Measurements from ENCODE around the gene PTPRD.
"Not testable (repeated sequence)": the region's sequence is repeated elsewhere in the genome, so short reads cannot be mapped to it uniquely, and the experiment has no call there.

Gene PTPRD

DNA sequence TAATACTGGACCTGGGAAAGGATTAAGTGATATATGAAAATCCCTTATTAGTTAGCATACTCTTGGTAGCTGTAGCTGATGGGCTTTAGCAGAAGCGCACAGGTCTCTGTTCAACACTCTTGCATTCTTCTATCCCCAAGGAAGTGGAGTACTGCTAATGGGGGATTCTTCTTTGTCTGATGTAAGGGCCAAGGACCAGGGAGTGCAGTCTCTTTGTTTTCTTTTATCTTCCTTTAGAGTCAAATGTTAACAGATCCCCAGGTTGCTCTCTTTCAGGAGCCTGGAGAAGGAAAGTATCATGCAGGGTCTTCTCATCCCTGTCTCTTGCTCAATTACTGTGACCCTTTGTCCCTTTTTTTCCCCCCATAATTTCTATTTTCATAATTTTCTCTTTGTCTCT, 1666.3 kb downstream of the PTPRD start:
- DNase-seq, result no peak

DNA sequence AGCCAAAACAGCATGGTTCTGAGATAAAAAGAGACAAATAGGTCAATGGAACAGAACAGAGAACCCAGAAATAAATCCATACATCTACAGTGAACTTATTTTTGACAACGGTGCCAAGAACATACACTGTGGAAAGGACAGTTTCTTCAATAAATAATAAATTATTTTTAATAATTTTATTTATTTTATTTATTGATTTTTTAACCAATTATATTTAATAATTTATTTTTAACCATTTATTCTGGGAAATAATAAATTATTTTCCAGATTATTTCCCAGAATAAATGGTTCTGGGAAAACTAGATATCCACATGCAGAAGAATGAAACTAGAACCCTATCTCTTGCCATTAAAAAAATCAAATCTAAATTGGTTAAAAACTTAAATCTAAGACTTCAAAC, 1669.4 kb downstream of the PTPRD start:
- no peak for DNase-seq

DNA sequence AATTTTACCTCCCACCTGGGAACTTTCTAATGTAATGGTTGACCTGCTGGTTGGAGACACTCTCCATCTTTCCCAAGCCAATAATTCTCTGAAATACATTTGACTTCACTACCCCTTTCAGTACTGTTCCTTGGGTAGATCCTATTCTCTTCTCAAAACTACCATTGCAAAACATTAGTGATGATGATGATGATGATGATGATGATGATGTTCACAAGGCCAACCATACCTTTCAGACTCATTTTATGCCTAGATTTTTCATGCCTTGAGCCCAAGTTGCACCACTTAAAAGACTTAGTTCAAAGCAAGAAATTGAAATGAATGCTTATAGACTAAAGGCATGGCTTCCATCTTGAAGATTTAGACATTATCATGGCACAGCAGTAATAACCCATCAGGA, 1672.2 kb downstream of the PTPRD start:
- no peak for DNase-seq

DNA sequence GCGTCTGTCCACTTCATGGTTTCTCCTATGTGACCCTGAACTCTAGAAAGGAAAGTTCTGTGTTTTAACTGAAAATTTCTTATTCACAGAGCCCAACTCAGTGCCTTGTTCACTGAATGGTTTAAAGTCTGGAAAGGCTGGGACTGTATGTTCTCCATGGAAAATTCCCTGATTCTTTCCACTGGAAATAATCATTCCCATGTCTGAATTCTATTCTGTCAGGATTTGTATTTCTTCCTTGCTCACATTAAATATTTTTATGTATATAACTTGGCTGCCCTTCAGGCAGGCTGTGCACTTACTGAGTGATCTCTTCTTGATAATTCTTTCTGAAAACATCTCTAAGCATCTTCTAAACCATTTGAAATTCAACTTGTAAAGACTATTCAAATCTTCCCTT, 1686.3 kb downstream of the PTPRD start:
- DNase-seq, result no peak

DNA sequence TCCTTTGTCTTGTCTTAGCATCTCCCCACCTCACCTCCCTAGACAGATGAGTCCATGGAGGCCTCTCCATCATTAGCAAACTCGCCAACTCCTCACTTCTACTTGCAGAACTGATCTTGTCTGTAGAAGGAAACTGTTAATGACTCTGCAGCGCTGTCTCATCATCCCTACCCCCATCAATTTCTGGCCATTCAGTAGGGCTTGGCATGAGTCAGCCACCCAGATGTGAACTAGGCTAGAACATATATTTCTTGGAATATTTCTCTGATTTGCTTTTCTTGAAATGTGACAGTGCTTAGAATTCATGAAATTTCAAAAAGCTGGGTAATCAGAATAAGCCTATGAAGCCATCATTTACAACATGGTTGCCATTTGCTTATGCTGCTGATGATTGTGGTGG, 1688.2 kb downstream of the PTPRD start:
- DNase-seq, result no peak

DNA sequence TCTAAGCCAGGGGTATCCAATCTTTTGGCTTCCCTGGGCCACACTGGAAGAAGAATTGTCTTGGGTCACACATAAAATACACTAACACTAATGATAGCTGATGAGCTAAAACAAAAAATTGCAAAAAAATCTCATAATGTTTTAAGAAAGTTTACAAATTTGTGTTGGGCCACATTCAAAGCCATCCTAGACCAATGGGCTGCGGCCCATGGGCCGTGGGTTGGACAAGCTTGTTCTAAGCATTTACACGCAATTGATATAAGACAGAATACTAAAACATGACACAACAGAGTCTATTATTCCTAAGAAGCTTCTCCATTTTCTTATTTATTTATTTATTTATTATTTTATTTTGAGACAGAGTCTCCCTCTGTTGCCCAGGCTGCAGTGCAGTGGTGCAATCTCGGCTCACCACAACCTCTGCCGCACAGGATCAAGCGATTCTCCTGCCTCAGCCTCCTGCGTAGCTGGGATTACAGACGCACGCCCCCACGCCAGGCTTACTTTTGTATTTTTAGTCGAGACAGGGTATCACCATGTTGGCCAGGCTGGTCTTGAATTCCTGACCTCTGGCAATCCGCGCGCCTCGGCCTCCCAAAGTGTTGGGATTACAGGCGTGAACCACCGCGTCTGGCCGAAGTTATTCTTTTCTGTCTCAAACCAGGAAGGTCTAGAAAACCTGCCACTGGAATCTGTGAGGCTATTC, 1692.2 kb downstream of the PTPRD start:
- not testable (repeated sequence) for DNase-seq

DNA sequence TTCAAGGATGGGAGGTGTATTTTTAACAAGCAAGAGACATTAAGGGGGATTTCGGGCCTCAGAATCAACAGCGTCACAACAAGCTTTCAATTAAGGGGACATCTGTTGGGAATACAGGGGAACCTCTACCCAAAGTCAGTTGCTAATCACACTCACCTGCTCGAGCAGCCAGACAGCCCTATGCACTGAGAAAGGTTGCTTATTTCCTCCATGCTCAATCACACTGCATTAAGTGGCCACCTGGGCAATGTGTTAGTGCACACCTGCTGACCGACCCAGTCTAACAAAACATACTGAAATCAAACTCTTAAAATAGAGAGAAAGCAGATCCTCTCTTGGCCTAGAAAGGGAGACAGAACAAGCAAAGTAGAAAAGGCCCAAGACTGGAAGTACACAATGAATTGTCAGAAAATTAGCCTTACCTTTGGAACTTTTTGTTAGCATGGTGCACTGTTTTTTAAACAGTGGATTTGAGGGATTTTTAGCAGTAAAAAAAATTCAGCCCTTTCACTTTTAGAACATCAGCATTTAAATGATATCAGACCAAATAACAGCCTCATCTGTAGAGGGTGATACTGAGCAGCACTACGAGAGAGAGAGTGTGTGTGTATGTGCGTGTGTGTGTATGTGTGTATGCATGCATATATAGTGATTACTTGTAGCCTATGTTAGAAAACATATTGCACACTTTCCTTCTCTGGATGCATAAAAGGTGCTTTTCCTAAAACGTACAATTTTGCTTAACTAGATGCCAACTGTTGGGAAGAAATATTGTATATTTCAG, 1694.7 kb downstream of the PTPRD start:
- DNase-seq, result peak; percentile 15

DNA sequence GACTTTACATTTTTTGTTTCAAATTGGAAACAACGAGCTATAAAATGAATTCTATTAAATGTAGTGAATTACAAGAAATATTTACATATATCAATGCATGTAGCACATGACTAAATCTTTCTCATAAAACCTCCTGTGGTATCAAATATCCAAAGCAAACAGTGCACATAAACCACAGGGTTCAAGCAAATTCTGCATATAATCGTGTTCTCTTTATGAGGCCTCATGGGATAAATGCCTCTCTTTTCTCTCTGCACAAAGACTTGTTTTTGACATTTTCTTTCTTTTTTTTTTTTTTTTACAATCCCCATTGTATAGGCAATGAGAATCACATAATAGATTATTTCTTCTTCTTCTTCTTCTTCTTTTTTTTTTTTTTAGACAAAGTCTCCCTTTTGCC, 1696.0 kb downstream of the PTPRD start:
- no peak for DNase-seq

DNA sequence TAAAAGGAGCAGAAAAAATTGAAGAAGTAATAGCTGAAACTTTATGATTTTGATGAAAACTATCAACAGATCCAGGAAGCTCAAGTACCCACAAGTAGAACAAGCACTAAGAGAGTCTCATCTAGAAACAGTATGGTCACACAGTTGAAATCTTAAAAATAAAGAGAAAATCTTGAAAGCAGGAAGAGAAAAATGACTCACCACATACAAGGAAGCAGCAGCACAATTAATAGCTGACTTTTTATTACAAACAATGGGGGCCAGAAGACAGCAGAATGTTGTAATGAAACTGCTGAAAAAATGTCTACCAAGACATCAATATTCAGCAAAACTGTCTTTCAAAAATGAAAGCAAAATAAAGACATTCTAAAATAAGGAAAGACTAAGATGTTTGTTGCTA, 1704.9 kb downstream of the PTPRD start:
- no peak for DNase-seq

DNA sequence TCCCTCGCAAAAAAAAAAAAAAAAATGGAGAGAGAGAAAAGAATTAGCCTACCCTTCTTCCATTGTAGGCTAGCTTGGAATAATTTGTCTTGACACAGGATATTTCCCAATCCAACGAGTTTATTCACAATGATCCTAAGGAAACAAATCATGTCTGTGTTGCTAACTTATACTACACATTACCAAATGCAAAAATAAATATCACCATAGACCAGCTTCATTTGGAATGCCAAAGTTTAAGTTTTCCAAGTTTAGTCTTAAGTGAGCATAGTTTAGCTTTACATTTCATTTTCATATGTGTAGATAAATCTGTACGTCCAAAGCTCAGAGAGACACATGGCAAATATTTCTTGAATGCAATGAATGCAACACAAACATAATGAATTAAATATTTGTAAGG, 1707.1 kb downstream of the PTPRD start:
- DNase-seq, result no peak

DNA sequence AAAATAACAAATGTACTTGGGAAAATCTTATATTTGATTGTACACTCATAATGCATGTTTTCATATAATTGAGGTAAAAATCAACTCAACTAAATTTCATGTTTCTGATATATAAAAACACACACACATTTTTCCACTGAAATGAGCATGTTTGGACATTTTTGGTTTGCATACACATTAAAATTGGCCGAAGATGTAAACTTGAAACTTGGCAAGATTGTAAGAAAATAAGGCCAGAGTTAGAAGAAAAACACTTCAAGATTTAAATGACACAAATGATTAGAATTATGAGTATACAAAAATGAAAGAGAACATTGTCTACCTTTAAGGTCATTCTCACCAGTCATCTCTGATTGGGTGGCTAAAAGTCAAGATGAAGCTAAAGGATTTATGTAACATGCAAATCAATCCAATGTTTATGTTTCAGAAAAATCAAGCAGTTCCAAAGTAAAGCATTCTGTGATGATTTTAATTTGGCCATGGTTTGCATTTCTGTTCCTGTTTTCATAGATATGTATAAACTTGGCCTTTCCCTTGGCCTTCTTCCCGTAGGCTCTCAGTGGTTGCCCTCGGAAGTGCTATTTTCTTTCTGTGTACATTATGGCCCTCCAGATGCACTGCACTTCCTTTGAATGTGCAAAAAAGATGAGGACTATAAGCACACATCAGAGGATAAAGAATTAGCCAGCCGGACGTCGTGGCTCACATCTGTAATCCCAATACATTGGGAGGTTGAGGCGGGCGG, 1707.9 kb downstream of the PTPRD start:
- DNase-seq, result no peak

DNA sequence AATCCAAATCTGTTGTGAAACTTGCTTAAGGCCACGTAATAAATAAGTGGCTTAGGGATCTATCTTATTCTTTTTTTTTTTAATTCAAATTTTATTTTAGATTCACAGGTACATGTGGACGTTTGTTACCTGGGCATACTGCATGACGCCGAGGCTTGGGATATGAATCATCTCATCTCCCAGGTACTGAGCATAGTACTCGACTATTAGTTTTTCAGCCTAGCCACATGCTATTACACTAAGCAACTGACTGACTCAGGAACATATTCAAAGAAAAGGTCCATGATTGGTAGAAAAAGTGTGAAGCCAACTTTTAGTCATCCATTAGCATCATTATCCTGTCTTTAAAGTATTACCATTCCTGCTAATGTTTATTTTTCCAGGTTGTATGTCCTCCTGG, 1709.7 kb downstream of the PTPRD start:
- no peak for DNase-seq

DNA sequence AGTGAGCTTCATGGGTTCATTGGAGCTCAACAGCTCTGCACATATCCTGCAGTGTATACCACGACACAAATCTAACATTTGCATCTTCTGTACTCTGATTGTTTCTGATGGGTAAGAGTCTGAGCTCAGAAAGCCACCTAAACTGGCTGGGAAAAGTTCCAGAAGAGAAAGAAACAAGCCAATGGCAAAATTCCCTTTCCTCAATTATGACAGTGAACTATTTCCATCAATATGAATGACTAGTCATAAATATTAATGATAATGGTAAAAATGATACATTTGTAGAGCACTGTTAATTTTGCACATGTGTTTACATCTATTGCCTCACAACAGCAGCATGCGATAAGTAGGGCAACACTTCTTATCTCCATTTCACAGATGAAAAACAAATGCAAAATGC, 1711.7 kb downstream of the PTPRD start:
- DNase-seq, result no peak

DNA sequence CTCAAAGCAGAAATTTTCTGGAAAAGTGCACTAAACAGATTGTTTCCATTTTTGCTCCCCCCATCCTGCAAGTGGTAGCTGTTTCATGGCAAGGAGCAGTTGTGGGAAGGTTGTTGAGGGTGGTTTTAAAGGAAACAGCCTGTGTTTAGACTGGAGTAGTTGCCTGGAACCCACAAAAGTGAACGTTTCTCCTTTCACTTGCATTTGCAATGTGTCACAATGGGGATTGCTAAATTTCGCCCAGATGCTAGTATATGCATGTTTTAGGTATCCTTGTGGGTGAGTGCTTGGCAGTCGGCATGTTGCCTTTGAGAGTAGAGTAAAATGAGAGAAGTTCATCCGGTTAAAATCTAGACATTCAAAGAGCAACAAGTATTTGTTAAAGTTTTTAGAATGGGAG, 1713.3 kb downstream of the PTPRD start:
- DNase-seq, result no peak

DNA sequence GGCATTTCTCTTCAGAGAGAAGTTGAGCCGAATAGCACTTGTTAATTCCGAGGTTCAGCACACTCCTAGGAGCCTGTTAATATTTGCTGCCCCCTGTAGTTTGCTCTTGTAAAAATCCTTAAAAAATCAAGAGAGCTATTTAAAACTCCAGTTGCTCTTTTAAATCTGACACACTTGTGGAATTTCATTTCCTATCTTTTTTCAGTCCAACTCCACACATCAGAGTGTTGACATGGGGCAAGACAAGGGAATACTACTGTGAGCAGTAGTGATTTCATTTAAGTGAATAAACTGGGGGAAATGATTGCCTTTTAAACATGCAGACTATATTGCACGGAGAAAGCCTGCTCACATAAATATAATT, 1717.0 kb downstream of the PTPRD start:
- DNase-seq, result no peak

DNA sequence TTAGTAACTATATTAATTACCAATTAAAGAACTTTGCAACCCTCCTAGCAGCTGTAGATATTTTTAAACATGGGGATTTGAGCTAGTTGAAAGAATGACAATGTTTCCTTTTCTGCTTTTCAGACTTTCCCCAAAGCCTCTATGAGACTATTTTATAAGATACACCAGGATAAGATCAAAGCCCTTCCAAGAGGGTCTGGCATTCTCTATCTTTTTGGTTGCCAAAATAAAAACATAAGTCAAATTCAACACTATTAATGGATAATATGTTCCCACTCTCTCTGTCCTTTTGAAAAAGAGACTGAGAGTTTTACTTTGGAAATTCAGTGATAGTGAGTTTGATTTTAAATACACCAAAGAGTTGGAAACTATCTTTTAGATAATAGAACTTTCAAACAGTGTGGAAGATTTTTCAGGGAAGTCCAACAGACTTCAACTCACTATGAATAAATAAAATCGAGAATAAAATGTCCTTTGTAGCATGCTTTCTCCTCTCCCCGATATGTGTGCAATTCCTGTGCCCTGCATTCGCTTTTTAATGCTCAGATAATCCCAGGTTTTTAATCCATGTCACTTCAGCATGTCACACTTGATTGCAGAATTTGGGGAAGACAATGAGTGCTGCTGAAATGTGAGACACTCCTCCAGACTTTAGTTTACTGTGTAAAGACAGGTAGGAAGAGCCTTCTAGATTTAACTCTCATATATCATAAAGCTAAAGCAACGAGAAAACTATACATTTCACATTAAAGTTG, 1717.5 kb downstream of the PTPRD start:
- DNase-seq, result no peak

DNA sequence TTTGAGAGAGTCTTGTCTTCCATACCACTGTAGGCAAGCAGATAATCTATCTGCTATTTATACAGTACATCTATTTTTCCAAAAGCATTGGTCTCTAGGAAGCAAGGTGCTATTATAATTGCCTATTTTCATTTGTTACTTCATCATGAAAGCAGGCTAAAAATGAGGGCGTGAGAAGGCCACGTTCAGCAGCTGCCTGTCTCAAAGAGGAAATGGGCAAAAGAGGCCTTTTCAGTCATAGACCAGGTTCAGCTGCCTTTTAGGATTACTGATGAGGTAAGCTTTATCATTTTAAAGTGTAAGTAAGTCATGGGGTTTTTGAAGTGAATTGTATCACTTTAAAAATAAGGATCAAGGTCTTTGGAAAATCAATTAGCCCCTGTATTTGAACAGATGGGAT, 1722.1 kb downstream of the PTPRD start:
- no peak for DNase-seq

DNA sequence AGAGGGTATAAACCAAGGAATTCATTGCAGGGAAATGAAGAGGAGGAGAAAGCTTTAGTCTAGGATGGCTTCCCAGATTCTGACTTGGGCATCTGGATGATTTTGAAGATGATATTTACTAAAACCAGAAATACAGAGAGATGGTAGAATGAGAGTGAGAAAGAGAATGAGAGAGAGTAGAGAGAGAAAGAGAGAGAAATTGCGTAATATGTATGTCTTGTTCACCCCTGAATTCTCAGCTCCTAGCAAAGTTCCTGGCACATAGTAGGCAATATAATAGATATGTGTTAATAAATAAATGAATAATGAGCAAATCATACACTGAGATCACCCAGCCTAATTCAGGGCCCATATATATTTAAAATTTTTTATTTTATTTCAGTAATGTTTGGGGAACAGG, 1723.7 kb downstream of the PTPRD start:
- no peak for DNase-seq

DNA sequence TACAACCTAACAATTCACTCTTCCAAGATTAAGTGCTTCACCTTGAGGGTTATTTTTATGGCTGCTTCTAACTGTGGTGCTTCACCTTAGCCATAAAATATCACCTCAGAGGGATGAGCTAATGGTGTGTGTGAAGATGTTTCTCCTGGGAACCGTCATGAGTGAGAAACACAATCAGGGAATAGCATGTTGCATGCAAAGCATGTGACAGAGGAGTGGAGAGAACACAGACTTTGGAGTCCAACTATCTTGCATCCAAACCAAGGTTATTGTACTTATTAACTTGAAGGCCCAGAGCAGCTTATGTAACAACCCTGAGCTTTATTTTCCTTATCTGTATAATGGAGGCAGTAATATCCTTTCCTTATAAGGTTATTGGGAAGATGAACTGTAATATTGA, 1724.2 kb downstream of the PTPRD start:
- DNase-seq, result no peak

DNA sequence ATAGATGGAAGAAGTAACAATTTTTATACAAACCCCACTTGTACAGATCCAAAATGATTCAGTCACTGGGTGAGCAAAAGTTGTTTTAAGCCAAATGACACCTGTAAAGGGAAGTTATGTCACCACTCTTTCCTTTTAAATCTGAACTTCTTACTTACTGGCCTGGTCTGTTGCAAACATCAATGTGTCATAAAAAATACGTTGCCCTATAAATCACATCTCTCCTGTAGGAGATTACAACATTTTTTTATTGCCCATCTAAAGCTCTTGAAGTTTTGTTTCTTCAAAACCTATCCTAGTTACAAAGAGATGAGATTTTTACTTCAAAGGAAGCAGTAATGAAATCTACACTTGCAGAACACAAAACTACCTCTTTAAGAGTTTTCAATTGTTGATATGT, 1725.4 kb downstream of the PTPRD start:
- no peak for DNase-seq

DNA sequence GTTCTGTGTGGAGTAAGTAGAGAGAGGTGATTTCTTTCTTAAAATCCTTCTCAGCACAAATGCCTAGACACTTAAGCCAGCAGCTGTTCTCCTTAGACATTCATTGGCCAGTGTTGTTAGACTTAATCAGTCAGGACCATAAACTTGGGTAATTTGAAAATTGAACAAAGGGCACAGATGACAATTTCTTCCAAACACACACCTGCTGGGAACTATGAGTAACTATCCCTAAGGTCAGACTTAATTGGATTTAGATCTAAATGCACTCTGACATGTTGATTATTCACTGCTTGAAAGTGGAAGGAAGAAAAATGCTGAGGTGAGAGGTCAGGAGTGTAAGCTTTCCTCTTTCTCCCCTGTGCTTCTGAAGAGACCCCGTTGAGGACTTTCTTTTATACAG, 1729.5 kb downstream of the PTPRD start:
- no peak for DNase-seq

DNA sequence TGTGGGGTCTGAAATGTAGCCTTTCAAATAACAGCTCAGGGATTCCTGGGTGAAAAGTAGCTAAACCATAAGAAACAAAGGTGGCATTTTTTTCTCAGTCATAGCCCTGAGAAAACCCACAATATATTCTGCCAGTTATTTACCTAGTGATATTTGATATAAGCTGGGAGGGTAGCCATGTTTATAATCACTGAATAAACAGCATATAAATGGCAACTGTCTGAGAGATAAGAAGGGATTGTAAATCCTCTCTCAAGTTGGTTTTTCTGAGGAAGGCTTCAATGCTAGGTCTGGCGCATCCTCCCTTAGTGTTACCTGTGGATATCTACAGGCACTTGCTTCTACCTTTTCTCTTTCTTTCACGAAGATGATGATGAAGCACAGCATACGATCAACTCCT, 1732.7 kb downstream of the PTPRD start:
- DNase-seq, result no peak

DNA sequence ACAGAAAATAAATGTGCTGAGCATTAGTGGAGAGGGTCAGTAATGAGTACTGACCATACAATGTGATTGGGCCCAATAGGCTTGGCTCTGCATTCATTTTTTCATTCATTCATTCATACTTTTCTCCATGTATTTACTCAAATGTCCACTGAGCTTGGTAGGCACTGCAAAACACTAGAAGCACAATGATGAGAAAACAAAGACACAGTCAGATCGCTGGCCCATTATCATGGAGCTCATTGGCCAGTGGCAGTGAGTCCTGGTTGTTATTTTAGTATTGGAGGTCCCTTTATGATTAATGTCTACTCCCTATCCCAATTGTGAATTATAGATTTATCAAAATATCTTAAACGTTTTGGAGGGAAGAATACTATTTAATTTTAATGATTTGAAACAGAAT, 1733.5 kb downstream of the PTPRD start:
- no peak for DNase-seq

Data from DMS79 (cell line).